NOMO-1 treated with DMSO at 0.1 percent for 48 hours (cell line): ENCODE measurements around the gene CD200.

Experiments
- DNase-seq: peaks from one replicate; lab custom pipeline; 2025; ENCODE audit not compliant: unreplicated experiment; lab: John Stamatoyannopoulos, UW

CD200 gene

DNA sequence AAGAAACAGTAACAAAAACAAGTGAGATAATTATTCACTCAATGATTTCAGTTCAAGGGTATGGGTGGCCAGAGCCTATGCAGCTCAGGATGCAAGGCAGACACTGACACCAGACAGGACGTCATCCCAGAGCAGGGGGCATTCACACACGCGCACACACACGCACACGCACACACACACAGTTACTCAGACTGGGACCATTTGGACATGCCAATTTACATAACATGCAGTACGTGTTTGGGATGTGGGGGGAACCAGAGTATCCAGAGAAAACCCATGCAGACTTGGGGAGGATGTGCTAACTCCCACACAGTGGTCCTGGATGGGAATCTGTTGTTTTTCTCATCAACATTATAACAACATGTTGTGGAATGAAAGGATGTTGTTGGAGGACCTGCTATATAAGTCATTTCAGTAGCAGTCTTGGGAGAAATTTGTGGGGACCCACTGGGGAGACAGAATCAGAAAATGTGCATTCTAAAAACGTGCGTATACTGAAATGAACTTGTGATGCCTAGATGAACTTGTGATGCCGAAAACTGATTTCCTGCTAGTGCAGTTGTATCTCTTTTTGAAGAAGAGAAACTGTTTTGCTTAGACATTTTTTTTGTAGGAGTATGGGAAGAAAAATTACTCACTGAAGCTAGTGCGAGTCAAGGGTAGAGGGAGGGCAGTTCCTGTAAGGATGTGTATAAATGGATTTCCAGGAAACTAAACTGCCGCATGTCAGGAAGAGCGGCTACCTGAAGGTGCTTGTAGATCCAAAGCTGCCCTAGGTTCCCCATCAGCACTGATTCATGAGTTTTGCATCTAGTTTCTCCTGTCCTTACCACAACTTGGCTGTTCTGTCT lies 25.2 kb downstream of the CD200 start:
- peak; percentile 35 for DNase-seq

DNA sequence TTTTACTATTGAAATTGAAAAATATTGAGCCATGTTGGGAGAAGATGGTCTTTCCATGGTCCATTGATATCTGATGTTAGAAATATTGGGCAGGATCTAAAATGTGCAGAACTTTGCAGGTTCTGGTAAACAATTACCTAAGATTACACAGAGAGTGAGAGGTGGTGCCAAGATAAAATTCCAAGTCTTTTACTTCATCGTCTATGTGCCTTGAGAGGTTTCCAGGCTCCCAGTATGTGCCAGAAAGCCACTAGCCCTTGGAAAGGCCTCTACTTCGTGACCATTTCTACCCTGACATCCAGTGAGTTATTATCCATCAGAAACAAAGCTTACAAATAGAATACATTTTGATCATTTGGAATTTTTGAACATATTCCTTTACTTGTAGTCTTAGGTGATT lies 27.6 kb downstream of the CD200 start:
- no peak for DNase-seq

DNA sequence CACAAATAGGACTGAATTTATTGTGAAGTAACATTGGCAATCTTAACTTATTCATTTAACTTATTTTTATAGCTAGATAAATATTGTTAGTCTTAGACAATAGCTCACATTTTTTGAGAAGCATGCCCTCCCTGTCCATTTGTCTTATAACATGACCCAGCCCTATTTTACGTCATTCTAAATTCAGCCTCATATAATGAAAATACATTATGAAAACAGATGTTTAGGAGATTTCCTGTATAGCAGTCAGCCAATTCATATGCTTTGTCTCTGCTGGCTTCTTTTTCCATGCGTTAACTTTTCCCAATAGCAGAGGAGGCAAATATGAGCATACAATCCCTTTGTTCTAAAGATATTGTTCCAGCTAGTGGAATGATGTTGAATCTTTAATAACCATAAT lies 29.3 kb downstream of the CD200 start:
- DNase-seq, result no peak

DNA sequence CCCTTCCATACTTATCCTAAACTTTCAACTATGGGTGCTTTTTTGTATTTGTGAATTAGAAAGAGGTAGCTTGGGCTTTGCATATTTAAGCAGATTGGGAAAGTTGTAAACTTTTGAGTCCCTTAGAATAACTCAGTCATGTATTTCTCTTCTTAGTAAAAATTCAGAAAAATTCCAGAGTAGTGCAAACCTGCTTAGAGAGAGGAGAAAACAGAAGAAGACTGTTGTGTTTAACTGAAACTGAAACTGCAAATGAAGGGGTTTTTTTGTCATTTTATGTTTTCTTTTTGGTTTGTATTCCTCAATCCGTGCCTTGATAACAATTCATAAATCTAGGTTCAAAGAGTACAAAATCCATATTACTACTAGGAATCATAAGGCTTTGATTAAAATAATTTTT lies 31.3 kb downstream of the CD200 start:
- DNase-seq, result no peak

DNA sequence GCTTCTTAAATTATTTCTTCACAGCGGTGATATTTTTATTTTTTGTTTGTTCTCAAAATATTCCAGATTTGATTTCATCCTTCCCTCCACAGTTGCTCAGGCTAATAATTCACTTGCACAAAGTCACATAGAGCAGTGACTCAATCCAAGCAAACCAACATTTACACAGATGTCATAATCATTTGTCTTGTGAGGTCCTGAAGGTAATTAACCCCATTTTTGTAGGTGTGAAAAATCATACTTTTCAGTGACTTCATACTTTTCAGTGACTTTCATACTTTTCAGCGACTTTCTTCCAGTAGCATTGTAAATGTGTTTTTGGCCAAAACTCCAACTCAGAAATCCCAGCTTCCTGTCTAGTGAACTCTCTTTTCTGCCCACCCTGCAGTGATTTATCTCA lies 32.1 kb downstream of the CD200 start:
- no peak for DNase-seq

DNA sequence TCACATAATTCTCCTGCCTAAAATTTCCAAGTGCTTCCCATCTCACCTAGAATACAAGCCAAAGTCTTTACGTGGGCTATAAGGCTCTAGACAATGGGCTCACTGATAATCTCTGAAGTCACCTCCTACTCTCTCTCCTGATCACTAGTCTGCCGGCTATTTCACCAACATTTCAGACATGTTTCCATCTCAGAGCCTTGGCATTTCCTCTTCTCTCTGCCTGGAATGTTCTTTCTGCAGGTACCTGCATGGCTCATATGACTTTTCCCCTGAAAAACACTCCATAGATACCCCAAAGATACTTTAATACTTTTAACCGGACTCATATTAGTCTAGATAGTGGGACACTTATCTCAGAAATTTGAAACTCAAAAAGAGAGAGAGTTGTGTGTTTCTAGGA lies 32.7 kb downstream of the CD200 start:
- DNase-seq, result no peak

DNA sequence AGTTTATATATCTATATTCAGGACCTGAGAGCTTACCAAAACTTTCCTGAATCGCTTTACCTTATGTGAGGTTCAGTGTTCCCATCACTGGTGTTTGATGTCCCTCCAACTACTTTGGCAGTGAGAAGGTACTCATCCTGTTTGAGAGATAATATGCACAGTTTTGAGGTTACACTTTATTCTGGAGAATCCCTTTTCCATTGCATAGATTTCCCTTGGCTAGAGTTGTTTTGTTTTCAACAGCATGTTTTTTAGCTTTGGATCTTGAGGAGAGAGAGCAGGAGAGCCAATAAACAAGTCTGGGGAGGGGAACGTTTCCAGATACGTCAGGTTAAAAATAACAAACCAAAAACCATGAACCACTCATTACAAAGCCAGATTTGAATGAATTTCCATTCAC lies 33.6 kb downstream of the CD200 start:
- no peak for DNase-seq

DNA sequence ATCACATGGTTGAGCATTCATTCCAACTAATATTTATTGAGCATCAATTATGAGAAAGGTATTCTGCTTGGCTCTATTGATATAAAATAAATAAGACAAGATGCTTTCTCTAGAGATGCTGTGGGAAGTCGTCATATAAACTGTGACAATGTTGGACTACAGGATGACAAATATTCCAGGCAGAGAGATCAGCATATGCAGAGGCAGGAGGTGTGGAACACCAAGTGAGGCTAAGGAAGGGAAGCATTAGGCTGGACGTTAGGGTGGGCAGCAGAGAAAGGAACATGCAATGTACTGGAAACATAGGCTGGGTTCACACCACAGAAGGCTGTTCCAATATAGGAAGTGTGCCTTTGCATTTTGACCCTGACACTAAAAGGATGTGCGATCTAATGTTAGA lies 38.6 kb downstream of the CD200 start:
- peak; percentile 17 for DNase-seq

DNA sequence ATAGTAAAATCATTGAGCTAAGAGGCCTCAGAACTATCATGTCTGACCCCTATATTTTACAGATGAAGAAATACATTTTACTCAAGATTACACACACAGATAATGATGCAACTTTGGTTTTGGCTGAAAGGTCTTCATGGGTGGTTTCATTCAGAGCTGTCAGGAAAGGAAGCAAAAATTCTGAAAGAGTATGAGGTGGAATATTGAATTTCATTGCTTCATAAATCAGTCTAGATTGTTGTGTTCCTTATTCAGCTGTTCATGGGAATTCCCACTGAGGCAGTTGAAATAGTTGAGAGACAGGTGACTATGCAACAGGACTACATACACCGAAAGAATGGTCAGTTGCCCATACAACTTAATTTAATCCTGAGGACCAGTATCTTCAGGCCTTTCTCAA lies 39.4 kb downstream of the CD200 start:
- peak; percentile 86 for DNase-seq

DNA sequence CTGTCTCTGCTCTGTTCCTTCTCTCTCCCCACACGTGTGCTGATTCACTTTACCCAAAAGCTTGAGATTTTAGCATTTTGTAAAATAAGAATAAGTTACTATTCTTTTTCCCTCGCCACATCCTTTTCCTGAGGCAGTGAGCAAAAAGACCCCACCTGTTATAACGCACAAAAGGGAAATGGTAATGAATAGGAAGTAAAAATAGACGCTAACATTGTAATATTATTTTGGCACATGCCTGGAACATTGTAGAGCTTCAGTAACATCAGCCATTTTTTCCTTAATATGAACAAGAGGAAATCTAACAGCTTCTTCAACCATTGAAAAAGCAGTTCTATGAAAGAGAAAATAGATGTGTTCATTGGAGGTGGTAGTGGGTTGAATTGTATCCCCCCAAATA lies 40.5 kb downstream of the CD200 start:
- no peak for DNase-seq

DNA sequence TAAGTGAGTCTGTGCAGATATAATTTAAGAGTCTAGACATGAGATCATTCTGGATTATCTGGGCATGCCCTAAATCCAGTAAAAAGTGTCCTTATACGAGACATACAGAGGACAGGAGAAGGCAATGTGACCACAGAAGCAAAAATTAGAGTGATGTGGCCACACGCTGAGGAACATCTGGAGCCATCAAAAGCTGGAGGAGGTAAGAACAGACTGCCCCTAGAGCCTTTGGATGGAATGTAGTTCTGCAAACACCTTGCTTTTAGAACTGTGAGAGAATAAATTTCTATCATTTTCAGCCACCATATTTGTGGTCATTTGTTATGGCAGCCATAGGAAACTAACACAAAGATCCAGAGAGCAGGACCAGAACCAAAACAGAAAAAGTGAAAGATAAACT lies 41.0 kb downstream of the CD200 start:
- DNase-seq, result no peak

DNA sequence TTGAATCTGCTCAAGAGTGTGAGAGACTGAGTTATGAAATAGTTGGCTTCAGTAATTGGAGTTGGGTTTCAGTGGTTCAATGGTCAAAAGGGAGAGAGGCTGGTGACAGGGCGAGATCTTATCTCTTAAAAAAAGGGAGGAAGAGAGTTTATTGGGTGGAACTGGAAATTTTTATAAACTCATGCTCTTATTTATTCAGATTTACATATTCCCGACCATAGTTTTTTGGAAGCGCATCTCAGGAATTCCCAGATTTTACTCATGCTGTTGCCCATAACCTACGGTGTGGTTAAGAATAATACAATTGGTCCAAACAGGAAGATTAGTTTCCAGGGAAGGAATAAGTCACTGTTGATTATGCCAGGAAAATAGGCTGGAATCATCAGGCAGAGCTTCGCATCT lies 41.4 kb downstream of the CD200 start:
- peak; percentile 34 for DNase-seq

DNA sequence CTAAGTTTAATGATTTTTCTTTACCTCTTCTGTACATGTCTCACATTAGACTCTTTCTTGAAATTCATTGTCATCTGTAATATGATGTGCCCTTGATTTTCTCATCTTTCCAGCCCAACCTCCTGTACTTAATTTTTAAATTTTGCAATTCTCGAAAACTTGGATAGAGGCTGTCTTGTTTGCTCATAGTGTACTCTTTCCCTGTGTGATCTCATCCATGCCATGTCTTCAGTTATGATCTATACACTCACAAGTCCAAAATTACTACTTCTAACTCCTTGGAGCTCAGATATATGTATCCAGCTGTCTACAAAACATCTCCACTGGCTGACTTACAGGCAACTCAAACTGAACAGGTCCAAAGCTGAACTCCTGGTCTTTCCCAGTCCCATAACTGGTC lies 42.2 kb downstream of the CD200 start:
- no peak for DNase-seq

DNA sequence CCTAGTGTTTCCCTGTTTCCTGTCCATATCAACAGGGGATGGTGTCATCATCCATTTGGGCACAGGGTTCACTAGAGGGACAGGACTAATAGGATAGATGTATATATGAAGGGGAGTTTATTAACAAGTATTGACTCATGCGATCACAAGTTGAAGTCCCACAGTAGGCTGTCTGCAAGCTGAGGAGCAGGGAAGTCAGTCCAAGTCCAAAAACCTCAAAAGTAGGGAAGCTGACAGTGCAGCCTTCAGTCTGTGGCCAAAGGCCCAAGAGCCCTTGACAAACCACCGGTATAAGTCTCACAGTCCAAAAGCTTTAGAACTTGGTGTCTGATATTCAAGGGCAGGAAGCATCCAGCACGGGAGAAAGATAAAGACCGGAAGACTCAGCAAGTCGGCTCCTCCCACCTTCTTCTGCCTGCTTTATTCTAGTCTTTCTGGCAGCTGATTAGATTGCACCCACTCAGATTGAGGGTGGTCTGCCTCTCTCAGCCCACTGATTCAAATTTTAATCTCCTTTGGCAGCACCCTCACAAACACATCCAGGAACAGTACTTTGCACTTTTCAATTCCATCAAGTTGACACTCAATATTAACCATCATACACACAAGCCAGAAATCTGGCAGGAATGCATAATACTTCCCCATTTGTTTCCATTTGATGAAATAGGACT lies 43.4 kb downstream of the CD200 start:
- DNase-seq, result no peak

DNA sequence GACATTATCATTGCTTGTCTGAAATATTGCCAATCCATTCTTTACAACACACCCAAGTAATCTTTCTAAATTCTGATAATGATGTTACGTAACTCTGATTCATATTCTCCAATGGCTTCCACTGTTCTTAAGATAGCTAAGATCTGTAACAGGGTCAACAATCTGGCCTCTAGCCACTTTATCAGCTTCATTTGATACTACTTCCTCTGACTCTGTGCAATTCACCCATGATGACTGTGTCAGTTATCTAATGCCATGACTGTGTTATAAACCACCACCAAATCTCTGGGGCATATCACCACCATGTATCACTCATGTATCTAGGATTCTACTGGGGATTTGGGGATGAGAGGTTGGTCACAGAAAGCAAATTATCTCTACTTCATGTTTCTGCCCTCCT lies 44.0 kb downstream of the CD200 start:
- DNase-seq, result peak; percentile 94

DNA sequence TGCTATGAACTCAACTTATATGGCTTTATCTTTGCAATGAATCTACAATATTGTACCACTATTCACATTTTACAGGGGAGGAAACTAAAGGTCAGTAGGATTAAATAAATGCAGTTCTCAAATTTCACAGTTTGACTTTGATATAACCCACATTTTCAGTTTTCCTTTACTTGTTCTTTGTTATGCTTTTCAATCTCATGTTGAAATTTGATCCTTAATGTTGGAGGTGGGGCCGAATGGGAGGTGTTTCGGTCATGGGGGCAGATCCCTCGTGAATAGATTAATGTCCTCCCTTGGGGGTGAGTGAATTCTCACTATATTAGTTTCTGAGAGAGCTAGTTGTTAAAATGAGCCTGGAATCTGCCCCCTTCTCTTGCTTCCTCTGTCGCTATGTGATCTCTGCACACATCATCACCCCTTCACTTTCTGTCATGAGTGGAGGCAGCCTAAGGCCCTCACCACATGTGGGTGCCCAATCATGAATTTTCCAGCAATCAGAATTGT lies 44.7 kb downstream of the CD200 start:
- no peak for DNase-seq

DNA sequence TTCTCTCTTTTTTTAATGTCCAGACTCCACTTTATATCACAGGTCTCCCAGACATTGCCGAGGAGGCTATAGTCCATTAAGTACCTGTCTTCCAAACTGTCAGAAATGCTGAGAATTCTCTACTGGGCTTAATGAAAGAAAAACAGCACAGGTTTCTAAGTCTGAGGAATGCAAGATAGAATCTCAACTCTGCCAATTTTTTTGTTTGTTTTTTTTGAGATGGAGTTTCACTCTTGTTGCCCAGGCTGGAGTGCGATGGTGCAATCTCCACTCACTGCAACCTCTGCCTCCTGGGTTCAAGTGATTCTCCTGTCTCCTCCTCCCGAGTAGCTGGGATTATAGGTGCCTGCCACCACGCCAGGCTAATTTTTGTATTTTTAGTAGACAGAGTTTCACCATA lies 45.4 kb downstream of the CD200 start:
- DNase-seq, result peak; percentile 4

DNA sequence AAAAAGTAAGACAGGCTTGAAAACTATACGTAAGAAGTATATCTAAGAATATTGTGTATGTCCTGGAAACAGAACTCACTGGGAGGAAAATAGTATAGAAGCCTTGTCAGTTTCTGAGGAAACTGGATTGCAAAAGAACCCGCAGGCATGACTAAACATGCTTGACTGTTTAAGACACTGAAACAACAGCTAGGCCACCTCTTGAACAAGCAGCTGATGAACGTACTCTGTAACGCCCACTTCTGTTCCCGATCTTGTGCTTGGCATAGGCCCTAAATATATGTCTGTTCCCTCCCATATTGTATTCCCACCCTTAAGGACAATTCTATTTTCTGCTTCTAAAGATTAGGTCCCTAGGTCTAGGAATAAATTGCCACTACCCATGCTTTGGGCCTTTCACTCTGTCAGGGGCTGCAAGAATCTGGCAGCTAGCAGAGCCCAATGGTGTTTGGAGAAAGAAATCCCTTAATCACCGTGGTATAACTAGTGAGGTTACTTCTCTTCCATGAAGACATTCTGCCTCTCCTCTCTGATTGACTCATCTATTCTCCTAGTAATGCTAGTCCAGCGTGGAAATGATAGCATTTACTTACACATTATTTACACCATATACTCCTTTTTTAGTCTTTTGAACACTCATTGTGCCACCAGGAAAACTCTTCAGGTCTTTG lies 46.2 kb downstream of the CD200 start:
- peak; percentile 97 for DNase-seq

DNA sequence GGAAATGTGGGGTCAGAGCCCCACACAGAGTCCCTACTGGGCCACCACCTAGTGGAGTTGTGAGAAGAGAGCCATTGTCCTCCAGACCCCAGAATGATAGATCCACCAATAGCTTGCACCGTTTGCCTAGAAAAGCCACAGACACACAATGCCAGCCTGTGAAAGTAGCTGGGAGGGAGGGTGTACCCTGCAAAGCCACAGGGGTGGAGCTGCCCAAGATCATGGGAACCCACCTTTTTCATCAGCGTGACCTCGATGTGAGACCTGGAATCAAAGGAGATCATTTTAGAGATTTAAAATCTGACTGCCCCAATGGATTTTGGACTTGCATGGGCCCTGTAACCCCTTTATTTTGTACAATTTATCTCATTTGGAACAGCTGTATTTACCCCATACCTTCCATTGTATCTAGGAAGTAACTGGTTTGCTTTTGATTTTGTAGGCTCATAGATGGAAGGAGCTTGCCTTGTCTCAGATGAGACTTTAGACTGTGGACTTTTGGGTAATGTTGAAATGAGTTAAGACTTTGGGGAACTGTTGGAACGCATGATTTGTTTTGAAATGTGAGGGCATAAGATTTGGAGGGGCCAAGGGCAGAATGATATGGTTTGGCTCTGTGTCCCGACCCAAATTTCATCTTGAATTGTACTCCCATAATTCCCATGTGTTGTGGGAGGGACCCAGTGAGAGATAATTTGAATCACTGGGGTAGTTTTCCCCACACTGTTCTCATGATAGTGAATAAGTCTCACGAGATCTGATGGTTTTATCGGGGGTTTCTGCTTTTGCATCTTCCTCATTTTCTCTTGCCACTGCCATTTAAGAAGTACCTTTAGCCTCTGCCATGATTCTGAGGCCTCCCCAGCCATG lies 49.0 kb downstream of the CD200 start:
- no peak for DNase-seq

DNA sequence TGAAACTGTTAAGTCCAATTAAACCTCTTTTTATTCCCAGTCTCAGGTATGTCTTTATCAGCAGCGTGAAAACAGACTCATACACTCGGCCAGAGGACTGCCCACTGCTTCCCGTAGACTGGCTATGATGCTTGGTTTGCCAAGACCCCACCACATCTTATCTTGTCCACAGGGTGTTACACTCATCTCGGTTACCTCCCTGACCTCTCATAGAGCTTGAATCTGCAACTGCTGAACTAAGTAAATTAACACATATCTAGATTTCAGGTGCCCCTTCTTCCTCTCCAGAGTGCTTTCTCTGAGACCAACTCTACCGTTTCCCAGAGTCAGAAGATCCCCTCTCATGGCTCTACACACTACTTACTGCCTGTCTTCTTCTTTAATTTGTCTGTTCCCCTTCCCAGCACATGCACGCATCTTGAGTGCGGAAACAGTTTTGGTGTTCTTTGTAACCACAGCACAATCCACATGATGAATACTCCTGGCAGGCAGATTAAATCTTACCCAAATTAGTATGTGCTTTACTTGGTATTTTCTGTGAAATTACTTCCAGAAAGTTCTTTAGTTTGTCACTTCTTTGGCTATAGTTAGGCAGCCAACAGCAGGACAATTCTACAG lies 49.7 kb downstream of the CD200 start:
- peak; percentile 6 for DNase-seq

DNA sequence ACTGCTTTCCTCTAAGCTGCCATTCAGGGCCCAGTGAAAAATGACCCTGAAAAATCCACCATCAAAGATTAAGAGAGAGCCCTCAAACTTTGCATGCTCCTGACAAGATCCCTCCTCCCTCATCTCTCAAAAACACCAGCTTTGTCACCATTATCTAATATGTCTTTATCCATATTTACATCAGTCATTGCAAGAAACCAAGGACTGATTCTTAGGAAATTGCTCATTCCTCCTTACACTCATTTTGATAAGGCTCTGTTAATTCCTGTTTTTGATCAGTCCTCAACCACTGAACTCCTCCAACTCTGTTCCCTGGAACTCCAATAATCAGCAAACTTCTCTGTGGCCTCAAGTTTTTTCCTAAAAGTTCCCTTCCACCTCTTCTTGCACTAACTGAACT lies 51.8 kb downstream of the CD200 start:
- DNase-seq, result no peak
